ENCODE measurements around the gene CRADD.

CRADD gene

DNA sequence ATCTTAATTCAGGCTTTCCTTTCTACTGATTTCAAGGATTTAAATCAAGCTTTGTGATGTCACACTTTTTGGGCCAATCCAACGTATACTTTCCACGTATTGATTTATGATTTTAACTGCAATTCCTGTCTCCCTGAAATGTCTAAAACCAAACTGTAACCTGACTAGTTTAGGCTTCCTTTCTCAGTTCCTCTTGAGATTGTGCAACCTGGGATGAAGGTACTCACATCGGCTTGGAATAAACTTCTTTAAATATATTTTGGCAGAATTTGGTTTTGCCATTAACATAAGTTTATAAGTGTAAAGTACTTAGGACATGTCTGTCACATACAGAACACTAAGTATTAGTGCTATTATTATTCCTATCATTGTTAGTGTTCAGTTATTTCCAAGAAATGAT is 224.6 kb downstream of the CRADD start:
- no peaks in the 10 kb centered on the region for H3K27me3 ChIP-seq (ENCODE audit: control insufficient read depth in 5 of 5, insufficient read depth in 4 of 5, low read length in 5 of 5)
- peaks cover 0 to 9% (median 0%) of the 10 kb centered on the region in 5 donors for H3K9me3 ChIP-seq (ENCODE audit: control insufficient read depth in 5 of 5, low read length in 5 of 5)
- H3K4me1 ChIP-seq (ENCODE audit: control insufficient read depth in 5 of 5, insufficient read depth in 5 of 5, low read length in 5 of 5) = peaks cover 0 to 6% (median 0%) of the 10 kb centered on the region in 5 donors
- no peaks in the 10 kb centered on the region for H3K36me3 ChIP-seq (ENCODE audit: control insufficient read depth in 5 of 5, insufficient read depth in 5 of 5, low read length in 5 of 5)
- no peak overlapping the region for H3K9ac ChIP-seq (ENCODE audit: low read length in 5 of 5)
- H3K27ac ChIP-seq (ENCODE audit: low read depth, low read length) = no peak overlapping the region
- no peak overlapping the region for H3K4me3 ChIP-seq (ENCODE audit: low read depth in 1 of 5, low read length in 5 of 5)

- Histone ChIP-seq H3K4me1 (ENCODE audit: control insufficient read depth in 5 of 5, insufficient read depth in 5 of 5, low read length in 5 of 5) (peaks cover 0 to 6% (median 0%) of the 10 kb centered on the region in 5 donors), H3K9me3 (ENCODE audit: control insufficient read depth in 5 of 5, low read length in 5 of 5) (peaks cover 0 to 9% (median 0%) of the 10 kb centered on the region in 5 donors), H3K4me3 (ENCODE audit: low read depth in 1 of 5, low read length in 5 of 5) (no peak overlapping the region), H3K27me3 (ENCODE audit: control insufficient read depth in 5 of 5, insufficient read depth in 4 of 5, low read length in 5 of 5) (no peaks in the 10 kb centered on the region), H3K27ac (ENCODE audit: low read depth, low read length) (no peak overlapping the region), H3K9ac (ENCODE audit: low read length in 5 of 5) (no peak overlapping the region), H3K36me3 (ENCODE audit: control insufficient read depth in 5 of 5, insufficient read depth in 5 of 5, low read length in 5 of 5) (no peaks in the 10 kb centered on the region)
Measured at GRCh38 chr12:93902192-93902591, 225.0 kb downstream of the CRADD start.

- Histone ChIP-seq H3K4me3 (ENCODE audit: low read depth in 1 of 5, low read length in 5 of 5) (no peak overlapping the region), H3K27me3 (ENCODE audit: control insufficient read depth in 5 of 5, insufficient read depth in 4 of 5, low read length in 5 of 5) (no peaks in the 10 kb centered on the region), H3K27ac (ENCODE audit: low read depth, low read length) (no peak overlapping the region)
Measured at GRCh38 chr12:93902736-93903562, 225.8 kb downstream of the CRADD start.

GRCh38 chr12:93904124-93904523 is 226.9 kb downstream of the CRADD start:
- no peak overlapping the region for H3K27ac ChIP-seq (ENCODE audit: low read depth, low read length)
- H3K27me3 ChIP-seq (ENCODE audit: control insufficient read depth in 5 of 5, insufficient read depth in 4 of 5, low read length in 5 of 5) = no peaks in the 10 kb centered on the region
- peaks cover 0 to 1% (median 0%) of the 10 kb centered on the region in 5 donors for H3K4me1 ChIP-seq (ENCODE audit: control insufficient read depth in 5 of 5, insufficient read depth in 5 of 5, low read length in 5 of 5)
- H3K36me3 ChIP-seq (ENCODE audit: control insufficient read depth in 5 of 5, insufficient read depth in 5 of 5, low read length in 5 of 5) = no peaks in the 10 kb centered on the region
- H3K9ac ChIP-seq (ENCODE audit: low read length in 5 of 5) = no peak overlapping the region
- no peak overlapping the region for H3K4me3 ChIP-seq (ENCODE audit: low read depth in 1 of 5, low read length in 5 of 5)
- peaks cover 0 to 9% (median 0%) of the 10 kb centered on the region in 5 donors for H3K9me3 ChIP-seq (ENCODE audit: control insufficient read depth in 5 of 5, low read length in 5 of 5)

More at GRCh38 chr12:93902736-93903562, 225.8 kb downstream of the CRADD start:
- Histone ChIP-seq H3K9ac (ENCODE audit: low read length in 5 of 5) (no peak overlapping the region), H3K4me1 (ENCODE audit: control insufficient read depth in 5 of 5, insufficient read depth in 5 of 5, low read length in 5 of 5) (peaks cover 0 to 6% (median 0%) of the 10 kb centered on the region in 5 donors), H3K9me3 (ENCODE audit: control insufficient read depth in 5 of 5, low read length in 5 of 5) (peaks cover 0 to 9% (median 0%) of the 10 kb centered on the region in 5 donors), H3K36me3 (ENCODE audit: control insufficient read depth in 5 of 5, insufficient read depth in 5 of 5, low read length in 5 of 5) (no peaks in the 10 kb centered on the region)

GRCh38 chr12:93908264-93908663 is 231.1 kb downstream of the CRADD start:
- H3K9me3 ChIP-seq (ENCODE audit: control insufficient read depth in 5 of 5, low read length in 5 of 5) = no peaks in the 10 kb centered on the region
- H3K9ac ChIP-seq (ENCODE audit: low read length in 5 of 5) = no peak overlapping the region
- H3K4me3 ChIP-seq (ENCODE audit: low read depth in 1 of 5, low read length in 5 of 5) = no peak overlapping the region
- H3K36me3 ChIP-seq (ENCODE audit: control insufficient read depth in 5 of 5, insufficient read depth in 5 of 5, low read length in 5 of 5) = no peaks in the 10 kb centered on the region
- H3K4me1 ChIP-seq (ENCODE audit: control insufficient read depth in 5 of 5, insufficient read depth in 5 of 5, low read length in 5 of 5) = peaks cover 0 to 4% (median 0%) of the 10 kb centered on the region in 5 donors
- no peaks in the 10 kb centered on the region for H3K27me3 ChIP-seq (ENCODE audit: control insufficient read depth in 5 of 5, insufficient read depth in 4 of 5, low read length in 5 of 5)
- no peak overlapping the region for H3K27ac ChIP-seq (ENCODE audit: low read depth, low read length)

DNA sequence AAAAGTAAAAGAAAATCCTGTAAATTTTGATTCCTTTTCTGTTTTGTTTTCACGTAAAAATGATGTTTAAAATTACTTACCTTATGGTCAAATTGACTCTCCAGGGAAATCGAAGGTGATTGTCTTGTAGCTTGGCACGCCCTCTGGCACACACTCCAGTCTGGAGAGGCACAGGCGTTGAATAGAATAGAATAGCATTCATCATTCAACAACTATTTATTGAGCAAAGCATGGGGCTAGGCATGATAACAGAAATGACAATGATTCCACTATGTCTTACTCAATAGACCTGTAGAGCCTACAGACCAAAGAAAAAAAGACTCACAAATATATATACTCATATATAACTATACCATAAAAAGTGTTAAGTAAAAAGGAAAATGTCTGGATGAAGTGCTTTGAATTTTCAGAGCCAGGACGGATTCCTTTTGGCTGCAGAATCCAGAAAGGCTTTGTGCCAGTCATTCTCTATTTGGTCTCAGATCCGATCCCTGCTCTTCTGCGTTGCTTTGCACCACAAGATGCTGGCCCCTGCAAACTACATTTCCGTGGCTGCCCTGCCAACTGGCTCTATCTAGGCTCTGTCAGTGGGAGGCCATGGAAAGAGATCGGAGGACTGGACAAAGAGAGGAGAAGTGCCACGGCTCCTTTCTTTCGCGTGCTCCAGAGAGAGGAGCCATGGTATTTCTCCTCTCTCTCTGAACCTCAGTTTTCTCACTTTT is 231.8 kb downstream of the CRADD start:
- Histone ChIP-seq H3K9me3 (ENCODE audit: control insufficient read depth in 5 of 5, low read length in 5 of 5) (no peaks in the 10 kb centered on the region), H3K36me3 (ENCODE audit: control insufficient read depth in 5 of 5, insufficient read depth in 5 of 5, low read length in 5 of 5) (no peaks in the 10 kb centered on the region), H3K4me3 (ENCODE audit: low read depth in 1 of 5, low read length in 5 of 5) (no peak overlapping the region), H3K4me1 (ENCODE audit: control insufficient read depth in 5 of 5, insufficient read depth in 5 of 5, low read length in 5 of 5) (peaks cover 0 to 4% (median 0%) of the 10 kb centered on the region in 5 donors), H3K9ac (ENCODE audit: low read length in 5 of 5) (no peak overlapping the region), H3K27ac (ENCODE audit: low read depth, low read length) (no peak overlapping the region), H3K27me3 (ENCODE audit: control insufficient read depth in 5 of 5, insufficient read depth in 4 of 5, low read length in 5 of 5) (no peaks in the 10 kb centered on the region)

DNA sequence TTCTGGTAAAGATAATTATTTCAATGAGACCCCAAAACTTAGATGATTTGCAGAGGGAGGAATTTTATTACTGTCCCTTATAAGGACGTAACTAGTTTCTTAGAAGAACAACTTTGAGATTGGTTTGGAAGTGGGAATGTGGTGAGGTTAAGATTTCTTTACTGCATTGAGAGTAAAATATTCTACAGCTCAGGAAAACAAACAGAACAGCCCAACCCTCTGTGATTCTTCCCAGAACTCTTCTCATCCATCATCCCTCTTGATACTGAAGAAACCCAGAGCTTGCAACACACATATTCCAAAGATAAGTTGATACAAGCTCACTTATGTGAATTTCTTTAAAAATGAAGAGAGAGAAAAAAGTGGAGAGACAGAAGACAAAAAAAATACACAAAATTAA is 234.2 kb downstream of the CRADD start:
- Histone ChIP-seq H3K27ac (ENCODE audit: low read depth, low read length) (no peak overlapping the region), H3K9me3 (ENCODE audit: control insufficient read depth in 5 of 5, low read length in 5 of 5) (no peaks in the 10 kb centered on the region), H3K4me3 (ENCODE audit: low read depth in 1 of 5, low read length in 5 of 5) (no peak overlapping the region), H3K9ac (ENCODE audit: low read length in 5 of 5) (no peak overlapping the region), H3K36me3 (ENCODE audit: control insufficient read depth in 5 of 5, insufficient read depth in 5 of 5, low read length in 5 of 5) (no peaks in the 10 kb centered on the region), H3K27me3 (ENCODE audit: control insufficient read depth in 5 of 5, insufficient read depth in 4 of 5, low read length in 5 of 5) (no peaks in the 10 kb centered on the region), H3K4me1 (ENCODE audit: control insufficient read depth in 5 of 5, insufficient read depth in 5 of 5, low read length in 5 of 5) (peaks cover 0 to 4% (median 0%) of the 10 kb centered on the region in 5 donors)

DNA sequence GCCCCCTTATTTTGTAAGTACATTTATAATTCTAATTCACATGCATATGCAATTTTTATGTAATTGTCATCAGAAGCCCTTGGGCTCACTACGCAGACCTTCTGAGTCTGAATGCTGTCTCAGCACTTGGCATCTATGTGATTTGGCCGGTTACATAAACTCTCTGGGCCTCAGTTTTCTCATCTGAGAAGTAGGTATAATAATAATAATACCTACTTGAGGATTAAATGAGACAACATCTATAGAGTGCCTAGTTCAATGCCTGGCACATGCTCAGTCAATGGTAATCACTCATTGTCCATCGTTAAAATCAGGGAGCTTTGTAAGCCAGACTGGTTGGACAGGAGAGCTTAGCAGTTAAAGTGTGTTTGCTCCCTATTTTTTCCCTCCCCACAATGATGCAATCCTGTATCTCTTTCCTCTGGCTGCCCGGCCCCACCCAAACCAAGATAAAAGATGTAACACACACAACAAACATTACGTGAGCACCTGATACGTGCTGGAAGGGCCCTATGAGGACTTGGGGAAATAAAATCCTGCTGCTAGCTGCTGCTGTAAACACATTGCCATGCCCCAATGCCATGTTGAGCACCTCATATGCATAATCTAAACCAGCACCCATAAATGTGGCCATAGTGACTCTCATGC is 235.0 kb downstream of the CRADD start:
- Histone ChIP-seq H3K27me3 (ENCODE audit: control insufficient read depth in 5 of 5, insufficient read depth in 4 of 5, low read length in 5 of 5) (no peaks in the 10 kb centered on the region), H3K4me3 (ENCODE audit: low read depth in 1 of 5, low read length in 5 of 5) (no peak overlapping the region), H3K36me3 (ENCODE audit: control insufficient read depth in 5 of 5, insufficient read depth in 5 of 5, low read length in 5 of 5) (no peaks in the 10 kb centered on the region), H3K9ac (ENCODE audit: low read length in 5 of 5) (no peak overlapping the region), H3K9me3 (ENCODE audit: control insufficient read depth in 5 of 5, low read length in 5 of 5) (no peaks in the 10 kb centered on the region), H3K4me1 (ENCODE audit: control insufficient read depth in 5 of 5, insufficient read depth in 5 of 5, low read length in 5 of 5) (peaks cover 0 to 4% (median 0%) of the 10 kb centered on the region in 5 donors), H3K27ac (ENCODE audit: low read depth, low read length) (no peak overlapping the region)

GRCh38 chr12:93913845-93914244 is 236.7 kb downstream of the CRADD start:
- no peak overlapping the region for H3K9ac ChIP-seq (ENCODE audit: low read length in 5 of 5)
- peaks cover 0 to 4% (median 0%) of the 10 kb centered on the region in 5 donors for H3K4me1 ChIP-seq (ENCODE audit: control insufficient read depth in 5 of 5, insufficient read depth in 5 of 5, low read length in 5 of 5)
- no peaks in the 10 kb centered on the region for H3K9me3 ChIP-seq (ENCODE audit: control insufficient read depth in 5 of 5, low read length in 5 of 5)
- H3K27ac ChIP-seq (ENCODE audit: low read depth, low read length) = no peak overlapping the region
- no peaks in the 10 kb centered on the region for H3K36me3 ChIP-seq (ENCODE audit: control insufficient read depth in 5 of 5, insufficient read depth in 5 of 5, low read length in 5 of 5)
- no peak overlapping the region for H3K4me3 ChIP-seq (ENCODE audit: low read depth in 1 of 5, low read length in 5 of 5)
- H3K27me3 ChIP-seq (ENCODE audit: control insufficient read depth in 5 of 5, insufficient read depth in 4 of 5, low read length in 5 of 5) = no peaks in the 10 kb centered on the region

DNA sequence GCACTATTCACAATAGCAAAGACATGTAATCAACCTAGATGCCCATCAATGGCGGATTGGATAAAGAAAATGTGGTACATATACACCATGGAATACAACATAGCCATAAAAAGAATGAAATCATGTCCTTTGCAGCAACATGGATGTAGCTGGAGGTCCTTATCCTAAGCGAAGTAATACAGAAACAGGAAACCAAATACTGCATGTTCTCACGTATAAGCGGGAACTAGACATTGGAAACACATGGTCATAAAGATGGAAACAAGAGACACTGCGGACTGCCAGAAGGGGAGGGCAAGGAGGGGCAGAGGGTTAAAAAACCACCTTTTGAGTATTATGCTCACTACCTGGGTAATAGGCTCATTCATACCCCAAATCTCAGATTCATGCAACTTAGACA is 237.1 kb downstream of the CRADD start:
- H3K4me3 ChIP-seq (ENCODE audit: low read depth in 1 of 5, low read length in 5 of 5) = no peak overlapping the region
- peaks cover 0 to 2% (median 0%) of the 10 kb centered on the region in 5 donors for H3K4me1 ChIP-seq (ENCODE audit: control insufficient read depth in 5 of 5, insufficient read depth in 5 of 5, low read length in 5 of 5)
- H3K27ac ChIP-seq (ENCODE audit: low read depth, low read length) = no peak overlapping the region
- no peaks in the 10 kb centered on the region for H3K36me3 ChIP-seq (ENCODE audit: control insufficient read depth in 5 of 5, insufficient read depth in 5 of 5, low read length in 5 of 5)
- no peaks in the 10 kb centered on the region for H3K27me3 ChIP-seq (ENCODE audit: control insufficient read depth in 5 of 5, insufficient read depth in 4 of 5, low read length in 5 of 5)
- no peak overlapping the region for H3K9ac ChIP-seq (ENCODE audit: low read length in 5 of 5)
- H3K9me3 ChIP-seq (ENCODE audit: control insufficient read depth in 5 of 5, low read length in 5 of 5) = no peaks in the 10 kb centered on the region
